ENCODE results near the gene SLC22A14. TPM values are rescaled to one million over a fixed set of nuclear protein-coding genes. Genes with fewer than 3 reads are reported as not detected.

SLC22A14 gene
- total RNA-seq, 1 experiment from 2014 or later: 0.26 TPM

- Histone ChIP-seq H3K9me3 (ENCODE audit: low read depth, low read length, poor library complexity, severe bottlenecking) (no peaks in the 10 kb centered on the region), H3K27ac (ENCODE audit: low read depth, low read length, poor library complexity, severe bottlenecking) (no peak overlapping the region), H3K4me3 (ENCODE audit: low read depth, low read length, poor library complexity, severe bottlenecking) (no peak overlapping the region), H3K36me3 (ENCODE audit: insufficient read depth, low read length, poor library complexity, severe bottlenecking) (no peaks in the 10 kb centered on the region), H3K4me1 (ENCODE audit: insufficient read depth, low read length, poor library complexity, severe bottlenecking) (no peaks in the 10 kb centered on the region), H3K27me3 (replicated peaks; ENCODE audit: insufficient read depth, low read depth, low read length, poor library complexity) (no peaks in the 10 kb centered on the region)
- no TSS peak for BruUV-seq (replicated peaks)
- DNase-seq (ENCODE audit: low spot score): no peak
- TF ChIP-seq, protein P1, sequence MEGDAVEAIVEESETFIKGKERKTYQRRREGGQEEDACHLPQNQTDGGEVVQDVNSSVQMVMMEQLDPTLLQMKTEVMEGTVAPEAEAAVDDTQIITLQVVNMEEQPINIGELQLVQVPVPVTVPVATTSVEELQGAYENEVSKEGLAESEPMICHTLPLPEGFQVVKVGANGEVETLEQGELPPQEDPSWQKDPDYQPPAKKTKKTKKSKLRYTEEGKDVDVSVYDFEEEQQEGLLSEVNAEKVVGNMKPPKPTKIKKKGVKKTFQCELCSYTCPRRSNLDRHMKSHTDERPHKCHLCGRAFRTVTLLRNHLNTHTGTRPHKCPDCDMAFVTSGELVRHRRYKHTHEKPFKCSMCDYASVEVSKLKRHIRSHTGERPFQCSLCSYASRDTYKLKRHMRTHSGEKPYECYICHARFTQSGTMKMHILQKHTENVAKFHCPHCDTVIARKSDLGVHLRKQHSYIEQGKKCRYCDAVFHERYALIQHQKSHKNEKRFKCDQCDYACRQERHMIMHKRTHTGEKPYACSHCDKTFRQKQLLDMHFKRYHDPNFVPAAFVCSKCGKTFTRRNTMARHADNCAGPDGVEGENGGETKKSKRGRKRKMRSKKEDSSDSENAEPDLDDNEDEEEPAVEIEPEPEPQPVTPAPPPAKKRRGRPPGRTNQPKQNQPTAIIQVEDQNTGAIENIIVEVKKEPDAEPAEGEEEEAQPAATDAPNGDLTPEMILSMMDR (conservative IDR thresholded peaks at IDR 0.05; ENCODE audit: low read depth, low read length): no peak
- no peak for TF ChIP-seq EZH2 (IDR thresholded peaks at IDR 0.05; ENCODE audit: borderline replicate concordance, low read depth, low read length, poor library complexity, severe bottlenecking)
- intact Hi-C loops (cut with micrococcal nuclease; ENCODE audit: unreplicated experiment): no loop called here
- ChIA-PET POLR2A (ENCODE audit: low non-redundant PET) (no interaction called here), CTCF (no interaction called here)
Observed at GRCh38 chr3:38315488-38316230, 33.6 kb downstream of the SLC22A14 start.

DNA sequence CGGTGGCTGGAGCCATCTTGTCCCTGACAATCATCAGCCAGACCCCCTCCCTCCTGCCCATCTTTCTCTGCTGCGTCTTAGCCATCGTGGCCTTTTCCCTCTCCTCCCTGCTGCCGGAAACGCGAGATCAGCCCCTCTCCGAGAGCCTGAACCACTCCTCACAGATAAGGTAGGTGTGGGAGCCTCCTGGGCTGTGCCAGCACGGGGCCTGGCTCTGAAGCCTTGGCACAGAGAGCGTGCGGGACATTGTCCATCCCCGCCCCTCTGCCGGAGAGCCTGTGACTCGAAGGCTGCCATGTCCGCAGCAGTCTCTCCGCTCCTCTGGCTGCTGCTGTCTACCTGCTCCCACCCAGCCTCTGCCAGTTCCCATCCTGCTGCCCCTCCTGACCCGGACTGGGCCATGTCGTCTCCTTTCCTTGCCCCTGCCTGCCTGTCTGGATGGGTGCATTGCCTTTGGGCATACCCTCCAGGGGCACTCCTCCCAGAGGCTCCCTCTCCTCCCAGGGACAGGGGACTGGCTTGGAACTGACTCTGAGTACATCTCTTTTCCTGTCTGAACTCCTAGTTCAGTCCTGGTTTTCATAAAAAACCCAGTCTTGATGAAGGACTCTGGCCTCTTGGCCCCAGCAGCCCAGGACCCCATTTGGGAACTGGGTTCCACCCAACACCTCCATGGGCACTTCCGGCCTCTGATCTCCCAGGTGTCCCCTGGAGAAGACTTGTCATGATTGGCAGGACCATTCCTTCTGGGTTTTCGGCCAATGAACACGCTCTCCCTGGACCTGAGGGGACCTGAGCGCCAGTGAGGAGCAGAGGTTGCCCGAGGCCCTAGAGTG lies 34.5 kb downstream of the SLC22A14 start:
- no peak for TF ChIP-seq EZH2 (IDR thresholded peaks at IDR 0.05; ENCODE audit: borderline replicate concordance, low read depth, low read length, poor library complexity, severe bottlenecking)
- TF ChIP-seq, protein P1 (conservative IDR thresholded peaks at IDR 0.05; ENCODE audit: low read depth, low read length): no peak
- H3K36me3 ChIP-seq (ENCODE audit: insufficient read depth, low read length, poor library complexity, severe bottlenecking): no peaks in the 10 kb centered on the region
- no peak for DNase-seq (ENCODE audit: low spot score)
- H3K27ac ChIP-seq (ENCODE audit: low read depth, low read length, poor library complexity, severe bottlenecking): no peak overlapping the region
- no peak overlapping the region for H3K4me3 ChIP-seq (ENCODE audit: low read depth, low read length, poor library complexity, severe bottlenecking)
- ChIA-PET POLR2A (ENCODE audit: low non-redundant PET) (no interaction called here), CTCF (no interaction called here)
- intact Hi-C loops (cut with micrococcal nuclease; ENCODE audit: unreplicated experiment): no loop called here
- no peaks in the 10 kb centered on the region for H3K27me3 ChIP-seq (replicated peaks; ENCODE audit: insufficient read depth, low read depth, low read length, poor library complexity)
- no TSS peak for BruUV-seq (replicated peaks)
- no peaks in the 10 kb centered on the region for H3K4me1 ChIP-seq (ENCODE audit: insufficient read depth, low read length, poor library complexity, severe bottlenecking)
- no peaks in the 10 kb centered on the region for H3K9me3 ChIP-seq (ENCODE audit: low read depth, low read length, poor library complexity, severe bottlenecking)

DNA sequence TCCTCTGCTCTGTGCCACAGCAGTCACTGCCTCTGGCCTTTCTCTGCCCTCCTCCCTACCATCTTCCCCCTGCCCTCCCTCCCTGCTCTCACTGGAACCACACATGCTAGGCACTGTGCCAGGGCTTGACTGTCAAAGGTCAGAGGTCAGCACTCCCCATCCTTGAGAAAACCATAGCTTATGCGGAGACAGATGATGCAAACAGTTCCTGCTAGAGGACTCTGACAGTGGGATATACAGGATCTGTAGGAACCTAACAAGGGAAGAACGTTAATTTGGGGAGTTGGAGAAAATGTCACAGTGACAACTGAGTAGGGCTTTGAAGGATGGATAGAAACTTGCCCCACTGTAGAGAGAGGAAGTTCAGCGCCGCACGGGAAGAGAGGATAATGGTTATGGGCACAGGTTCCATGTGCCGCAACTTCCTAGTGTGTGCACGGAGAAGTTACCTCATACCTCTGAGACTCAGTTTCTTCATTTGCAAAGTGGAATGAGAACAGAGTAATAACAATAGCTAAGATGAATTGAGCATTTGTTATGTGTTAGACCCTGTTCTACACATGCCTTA lies 35.2 kb downstream of the SLC22A14 start:
- no peaks in the 10 kb centered on the region for H3K27me3 ChIP-seq (replicated peaks; ENCODE audit: insufficient read depth, low read depth, low read length, poor library complexity)

More for the DNA sequence above, 35.2 kb downstream of the SLC22A14 start:
- no TSS peak for BruUV-seq (replicated peaks)
- Histone ChIP-seq H3K36me3 (ENCODE audit: insufficient read depth, low read length, poor library complexity, severe bottlenecking) (no peaks in the 10 kb centered on the region), H3K27ac (ENCODE audit: low read depth, low read length, poor library complexity, severe bottlenecking) (no peak overlapping the region), H3K9me3 (ENCODE audit: low read depth, low read length, poor library complexity, severe bottlenecking) (no peaks in the 10 kb centered on the region), H3K4me1 (ENCODE audit: insufficient read depth, low read length, poor library complexity, severe bottlenecking) (no peaks in the 10 kb centered on the region), H3K4me3 (ENCODE audit: low read depth, low read length, poor library complexity, severe bottlenecking) (no peak overlapping the region)
- TF ChIP-seq EZH2 (IDR thresholded peaks at IDR 0.05; ENCODE audit: borderline replicate concordance, low read depth, low read length, poor library complexity, severe bottlenecking): no peak
- TF ChIP-seq, protein P1 (conservative IDR thresholded peaks at IDR 0.05; ENCODE audit: low read depth, low read length): no peak
- intact Hi-C loops (cut with micrococcal nuclease; ENCODE audit: unreplicated experiment): no loop called here
- CTCF ChIA-PET: no interaction called here
- no peak for DNase-seq (ENCODE audit: low spot score)
- POLR2A ChIA-PET (ENCODE audit: low non-redundant PET): no interaction called here

Data from A673 (cell line).